ENCODE results near the gene TRIM66. TPM values are rescaled to one million over a fixed set of nuclear protein-coding genes. Genes with fewer than 3 reads are reported as not detected.
A peak's percentile ranks its signal among the peaks of the same experiment; 100 is the strongest.
"Not testable (repeated sequence)": the region's sequence is repeated elsewhere in the genome, so short reads cannot be mapped to it uniquely, and the experiment has no call there.

TRIM66 gene
- total and polyA plus RNA-seq, 2 experiments from 2014 or later = 1.4 to 4.7 TPM

DNA sequence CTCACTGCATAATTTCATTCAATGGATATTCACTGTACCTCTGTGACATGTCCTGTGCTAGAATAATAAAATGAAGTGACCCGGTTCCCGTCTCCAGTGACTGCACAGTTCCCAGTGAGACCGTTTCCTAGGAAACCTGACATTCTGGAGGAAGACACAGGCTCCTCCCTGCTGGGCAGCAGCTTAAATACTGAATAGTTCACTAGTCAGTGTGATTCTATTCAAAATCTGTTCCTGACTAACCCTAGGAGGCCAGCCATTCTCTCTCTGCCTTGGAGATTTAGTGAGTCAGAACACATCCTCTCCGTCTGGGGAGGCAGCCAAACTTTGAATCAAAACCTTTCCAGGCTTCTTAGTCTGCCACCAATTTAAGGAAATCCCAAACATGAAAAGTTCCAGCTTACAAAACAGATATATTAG is 11.3 kb downstream of the TRIM66 start:
- 40% methylated on average over 4 of the region's 4 CpGs for WGBS (ENCODE audit: low lambda C conversion rate, missing lambda C conversion rate)
- no peaks in the 10 kb centered on the region for H3K27me3 ChIP-seq
- H2AFZ ChIP-seq = no peak overlapping the region
- no peaks in the 10 kb centered on the region for H4K20me1 ChIP-seq (ENCODE audit: insufficient read depth, poor library complexity, severe bottlenecking)
- no peaks in the 10 kb centered on the region for H3K9me3 ChIP-seq (ENCODE audit: low read depth)
- H3K36me3 ChIP-seq (replicated peaks; ENCODE audit: insufficient read depth, low read depth) = no peaks in the 10 kb centered on the region
- H3K79me2 ChIP-seq = no peaks in the 10 kb centered on the region
- peaks cover 8% of the 10 kb centered on the region for H3K4me1 ChIP-seq (ENCODE audit: insufficient read depth)
- no peaks in the 10 kb centered on the region for H3K9me2 ChIP-seq (replicated peaks; ENCODE audit: insufficient read depth)
- H3K27ac ChIP-seq = peak overlapping the region; percentile 78
- H3K4me2 ChIP-seq = no peak overlapping the region
- DNase-seq (ENCODE audit: low spot score) = peak; percentile 52
- no peak overlapping the region for H3K4me3 ChIP-seq
- TF ChIP-seq, protein P1, sequence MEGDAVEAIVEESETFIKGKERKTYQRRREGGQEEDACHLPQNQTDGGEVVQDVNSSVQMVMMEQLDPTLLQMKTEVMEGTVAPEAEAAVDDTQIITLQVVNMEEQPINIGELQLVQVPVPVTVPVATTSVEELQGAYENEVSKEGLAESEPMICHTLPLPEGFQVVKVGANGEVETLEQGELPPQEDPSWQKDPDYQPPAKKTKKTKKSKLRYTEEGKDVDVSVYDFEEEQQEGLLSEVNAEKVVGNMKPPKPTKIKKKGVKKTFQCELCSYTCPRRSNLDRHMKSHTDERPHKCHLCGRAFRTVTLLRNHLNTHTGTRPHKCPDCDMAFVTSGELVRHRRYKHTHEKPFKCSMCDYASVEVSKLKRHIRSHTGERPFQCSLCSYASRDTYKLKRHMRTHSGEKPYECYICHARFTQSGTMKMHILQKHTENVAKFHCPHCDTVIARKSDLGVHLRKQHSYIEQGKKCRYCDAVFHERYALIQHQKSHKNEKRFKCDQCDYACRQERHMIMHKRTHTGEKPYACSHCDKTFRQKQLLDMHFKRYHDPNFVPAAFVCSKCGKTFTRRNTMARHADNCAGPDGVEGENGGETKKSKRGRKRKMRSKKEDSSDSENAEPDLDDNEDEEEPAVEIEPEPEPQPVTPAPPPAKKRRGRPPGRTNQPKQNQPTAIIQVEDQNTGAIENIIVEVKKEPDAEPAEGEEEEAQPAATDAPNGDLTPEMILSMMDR (IDR thresholded peaks at IDR 0.05; ENCODE audit: poor library complexity) = no peak
- TF ChIP-seq EZH2phosphoT487 (IDR thresholded peaks at IDR 0.05; ENCODE audit: low read depth, severe bottlenecking, unreplicated experiment) = no peak
- no peak for TF ChIP-seq EZH2 (IDR thresholded peaks at IDR 0.05; ENCODE audit: borderline replicate concordance)

DNA sequence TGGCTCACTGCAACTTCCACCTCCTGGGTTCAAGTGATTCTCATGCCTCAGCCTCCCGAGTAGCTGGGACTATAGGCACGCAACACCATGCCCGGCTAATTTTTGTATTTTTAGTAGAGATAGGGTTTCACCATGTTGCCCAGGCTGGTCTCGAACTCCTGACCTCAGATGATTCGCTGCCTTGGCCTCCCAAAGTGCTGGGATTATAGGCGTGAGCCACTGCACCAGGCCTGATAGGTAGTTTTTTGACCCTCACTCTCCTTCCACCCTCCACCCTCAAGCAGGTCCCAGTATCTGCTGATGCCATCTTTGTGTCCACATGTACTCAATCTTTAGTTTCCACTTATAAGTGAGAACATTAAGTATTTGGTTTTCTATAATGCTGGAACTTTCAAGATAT is 12.4 kb downstream of the TRIM66 start:
- H3K9me3 ChIP-seq (ENCODE audit: low read depth); H3K9me2 ChIP-seq (replicated peaks; ENCODE audit: insufficient read depth); H3K4me2 ChIP-seq; H3K27ac ChIP-seq; H3K4me3 ChIP-seq; H3K79me2 ChIP-seq; DNase-seq (ENCODE audit: low spot score); H2AFZ ChIP-seq; H4K20me1 ChIP-seq (ENCODE audit: insufficient read depth, poor library complexity, severe bottlenecking); H3K27me3 ChIP-seq; H3K36me3 ChIP-seq (replicated peaks; ENCODE audit: insufficient read depth, low read depth); H3K4me1 ChIP-seq (ENCODE audit: insufficient read depth): not testable (repeated sequence)
- WGBS (ENCODE audit: low lambda C conversion rate, missing lambda C conversion rate) = 98% methylated on average over 6 of the region's 6 CpGs

DNA sequence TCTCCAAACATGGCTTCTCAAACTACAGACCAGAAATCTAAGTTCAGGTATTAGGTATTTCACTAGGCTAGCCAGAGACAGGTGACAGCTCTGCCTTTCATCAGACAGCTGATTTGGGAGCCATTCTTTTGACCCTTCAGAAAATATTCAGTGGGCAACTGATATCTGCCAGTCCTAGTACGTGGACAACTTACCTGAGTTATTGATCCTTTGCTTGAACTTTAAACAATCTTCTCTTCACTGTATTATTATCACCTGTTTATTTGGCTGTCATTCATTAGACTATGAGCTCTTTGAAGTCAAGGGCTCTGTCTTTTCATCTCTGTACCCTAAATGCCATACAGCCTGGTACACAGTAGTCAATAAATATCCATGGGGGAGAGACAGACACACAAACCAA is 17.2 kb downstream of the TRIM66 start:
- Histone ChIP-seq H3K27ac (no peak overlapping the region), H3K9me3 (ENCODE audit: low read depth) (no peaks in the 10 kb centered on the region), H3K27me3 (no peaks in the 10 kb centered on the region), H2AFZ (no peak overlapping the region), H4K20me1 (ENCODE audit: insufficient read depth, poor library complexity, severe bottlenecking) (no peaks in the 10 kb centered on the region), H3K79me2 (no peaks in the 10 kb centered on the region), H3K4me2 (no peak overlapping the region), H3K4me3 (no peak overlapping the region), H3K4me1 (ENCODE audit: insufficient read depth) (no peaks in the 10 kb centered on the region), H3K36me3 (replicated peaks; ENCODE audit: insufficient read depth, low read depth) (no peaks in the 10 kb centered on the region), H3K9me2 (replicated peaks; ENCODE audit: insufficient read depth) (no peaks in the 10 kb centered on the region)
- DNase-seq (ENCODE audit: low spot score) = no peak
- TF ChIP-seq, protein P1 (IDR thresholded peaks at IDR 0.05; ENCODE audit: poor library complexity) = no peak
- no peak for TF ChIP-seq EZH2 (IDR thresholded peaks at IDR 0.05; ENCODE audit: borderline replicate concordance)
- TF ChIP-seq EZH2phosphoT487 (IDR thresholded peaks at IDR 0.05; ENCODE audit: low read depth, severe bottlenecking, unreplicated experiment) = no peak
- 72% methylated on average over 1 of the region's 1 CpG for WGBS (ENCODE audit: low lambda C conversion rate, missing lambda C conversion rate)

DNA sequence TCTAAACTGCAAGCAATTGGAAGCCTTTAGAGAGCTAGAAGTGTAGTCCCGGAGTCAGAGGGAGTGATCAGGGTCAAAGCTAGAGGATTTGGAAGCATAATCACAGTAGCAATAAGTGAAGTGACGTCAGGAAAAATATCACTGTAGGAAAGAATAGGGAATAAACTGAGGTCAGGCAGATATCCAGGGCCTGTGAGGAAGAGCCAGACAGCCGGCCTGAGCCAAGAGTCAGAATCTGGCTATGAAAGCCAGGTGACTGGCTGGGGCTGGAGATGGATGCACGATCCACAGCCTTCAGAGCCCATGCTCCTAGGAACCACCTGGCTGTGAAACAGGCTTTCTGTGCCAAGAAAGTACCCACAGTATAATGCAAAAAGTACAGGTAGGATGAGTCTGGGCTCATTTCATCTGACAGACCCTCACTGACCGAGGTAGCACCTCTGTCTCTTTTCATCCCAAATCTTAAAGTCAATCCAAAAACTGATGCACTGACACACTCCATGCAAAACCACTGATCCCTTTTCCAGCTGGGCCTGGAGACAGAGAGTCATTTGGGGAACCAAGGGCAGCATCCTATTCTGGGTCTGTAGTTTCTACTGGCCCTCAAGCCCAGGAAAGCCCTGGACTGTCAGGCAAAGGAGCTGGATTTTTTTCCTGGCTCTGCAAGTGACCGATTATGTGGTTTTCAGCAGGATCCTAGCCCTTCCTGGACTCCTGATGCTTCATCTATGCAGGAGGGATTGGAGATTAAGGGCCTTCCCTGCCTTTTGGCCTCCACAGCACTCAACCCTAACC is 21.3 kb downstream of the TRIM66 start:
- TF ChIP-seq, protein P1 (IDR thresholded peaks at IDR 0.05; ENCODE audit: poor library complexity) = no peak
- TF ChIP-seq EZH2phosphoT487 (IDR thresholded peaks at IDR 0.05; ENCODE audit: low read depth, severe bottlenecking, unreplicated experiment) (no peak), EZH2 (IDR thresholded peaks at IDR 0.05; ENCODE audit: borderline replicate concordance) (no peak)
- WGBS (ENCODE audit: low lambda C conversion rate, missing lambda C conversion rate) = 93% methylated on average over 6 of the region's 6 CpGs
- Histone ChIP-seq H3K27ac (no peak overlapping the region), H3K9me2 (replicated peaks; ENCODE audit: insufficient read depth) (no peaks in the 10 kb centered on the region), H3K4me1 (ENCODE audit: insufficient read depth) (no peaks in the 10 kb centered on the region), H3K9me3 (ENCODE audit: low read depth) (no peaks in the 10 kb centered on the region), H3K79me2 (no peaks in the 10 kb centered on the region), H3K4me3 (no peak overlapping the region), H3K36me3 (replicated peaks; ENCODE audit: insufficient read depth, low read depth) (no peaks in the 10 kb centered on the region), H2AFZ (no peak overlapping the region), H3K27me3 (no peaks in the 10 kb centered on the region), H3K4me2 (no peak overlapping the region), H4K20me1 (ENCODE audit: insufficient read depth, poor library complexity, severe bottlenecking) (no peaks in the 10 kb centered on the region)
- DNase-seq (ENCODE audit: low spot score) = no peak

Measured in hepatocyte (in vitro differentiated cells).